ENCODE results near the gene IMPDH1. TPM values are rescaled to one million over a fixed set of nuclear protein-coding genes. Genes with fewer than 3 reads are reported as not detected.

IMPDH1 gene
- total RNA-seq, 1 donor from 2014 or later: 53.4 TPM

DNA sequence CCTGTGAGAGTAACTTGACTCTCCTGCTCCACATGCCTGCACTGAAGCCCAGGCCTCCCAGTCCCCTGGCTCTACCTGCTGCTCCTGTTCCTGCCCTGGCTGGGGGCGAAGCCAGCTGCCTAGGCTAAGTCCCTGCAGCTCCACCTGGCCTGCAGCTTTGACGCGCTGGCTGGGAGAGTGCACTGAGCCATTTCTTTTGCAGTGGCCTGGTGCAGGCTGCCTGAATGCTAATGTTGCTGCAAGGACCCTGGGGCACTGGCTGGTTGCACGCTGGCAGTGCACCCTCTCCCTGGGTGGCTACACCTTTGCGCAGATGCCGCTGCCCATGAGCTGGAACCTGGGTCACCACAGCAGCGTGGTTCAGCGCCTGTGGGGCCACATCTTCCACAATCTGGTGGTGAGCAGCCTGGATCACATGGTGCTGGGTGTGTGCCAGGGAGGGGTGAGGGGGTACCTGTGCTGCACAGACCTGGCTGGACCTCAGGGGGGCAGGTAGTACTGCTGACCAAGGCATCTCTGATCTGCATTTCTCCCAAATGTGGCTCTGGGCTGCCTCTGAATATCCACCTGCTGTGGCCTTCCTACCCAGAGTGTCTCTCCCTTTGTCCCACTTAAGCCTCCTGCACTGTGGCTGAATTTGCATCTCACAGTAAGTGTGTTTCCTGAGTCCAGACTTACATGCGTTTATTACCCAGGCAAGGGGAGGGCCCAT, 20.0 kb downstream of the IMPDH1 start:
- peaks cover 2% of the 10 kb centered on the region for H3K27me3 ChIP-seq (ENCODE audit: control insufficient read depth, insufficient read depth, low read length)
- no peak overlapping the region for H3K4me3 ChIP-seq (ENCODE audit: low read depth, low read length)
- TF ChIP-seq, protein P1, sequence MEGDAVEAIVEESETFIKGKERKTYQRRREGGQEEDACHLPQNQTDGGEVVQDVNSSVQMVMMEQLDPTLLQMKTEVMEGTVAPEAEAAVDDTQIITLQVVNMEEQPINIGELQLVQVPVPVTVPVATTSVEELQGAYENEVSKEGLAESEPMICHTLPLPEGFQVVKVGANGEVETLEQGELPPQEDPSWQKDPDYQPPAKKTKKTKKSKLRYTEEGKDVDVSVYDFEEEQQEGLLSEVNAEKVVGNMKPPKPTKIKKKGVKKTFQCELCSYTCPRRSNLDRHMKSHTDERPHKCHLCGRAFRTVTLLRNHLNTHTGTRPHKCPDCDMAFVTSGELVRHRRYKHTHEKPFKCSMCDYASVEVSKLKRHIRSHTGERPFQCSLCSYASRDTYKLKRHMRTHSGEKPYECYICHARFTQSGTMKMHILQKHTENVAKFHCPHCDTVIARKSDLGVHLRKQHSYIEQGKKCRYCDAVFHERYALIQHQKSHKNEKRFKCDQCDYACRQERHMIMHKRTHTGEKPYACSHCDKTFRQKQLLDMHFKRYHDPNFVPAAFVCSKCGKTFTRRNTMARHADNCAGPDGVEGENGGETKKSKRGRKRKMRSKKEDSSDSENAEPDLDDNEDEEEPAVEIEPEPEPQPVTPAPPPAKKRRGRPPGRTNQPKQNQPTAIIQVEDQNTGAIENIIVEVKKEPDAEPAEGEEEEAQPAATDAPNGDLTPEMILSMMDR (IDR thresholded peaks at IDR 0.05; ENCODE audit: insufficient read depth, low read length, severe bottlenecking): no peak
- H3K36me3 ChIP-seq (ENCODE audit: control insufficient read depth, insufficient read depth, low read length): peaks cover 14% of the 10 kb centered on the region
- FAIRE-seq: no peak
- DNase-seq (ENCODE audit: low read depth): no peak

DNA sequence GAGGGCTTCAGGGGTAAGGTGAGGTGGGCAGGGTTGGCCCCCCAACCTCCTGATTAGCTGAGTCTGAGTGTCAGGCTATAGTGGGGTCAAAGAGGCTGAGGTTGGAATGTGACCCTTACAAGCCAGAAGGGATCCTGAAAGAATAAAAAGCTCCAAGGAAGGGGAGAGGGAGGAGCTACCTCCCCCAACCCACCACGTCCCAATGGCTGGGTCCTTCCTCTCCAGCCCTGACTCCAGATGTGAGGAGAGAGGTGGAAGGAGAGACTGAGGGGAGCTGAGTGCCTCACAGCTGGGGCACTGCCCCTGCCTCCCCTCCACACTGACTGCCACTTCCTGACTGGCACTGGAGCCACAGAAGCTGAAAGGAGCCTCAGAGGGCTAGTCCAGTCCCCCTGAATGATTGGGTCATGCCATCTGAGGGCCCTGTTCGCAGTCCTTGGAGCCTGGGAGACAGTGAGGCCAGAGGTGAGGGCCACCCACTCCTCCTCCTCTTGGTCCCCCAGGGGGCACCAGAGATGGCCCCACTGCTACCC, 20.6 kb downstream of the IMPDH1 start:
- TF ChIP-seq, protein P1 (IDR thresholded peaks at IDR 0.05; ENCODE audit: insufficient read depth, low read length, severe bottlenecking): no peak
- no peak overlapping the region for H3K4me3 ChIP-seq (ENCODE audit: low read depth, low read length)
- peaks cover 10% of the 10 kb centered on the region for H3K36me3 ChIP-seq (ENCODE audit: control insufficient read depth, insufficient read depth, low read length)
- FAIRE-seq (no peak), DNase-seq (ENCODE audit: low read depth) (no peak)
- peaks cover 2% of the 10 kb centered on the region for H3K27me3 ChIP-seq (ENCODE audit: control insufficient read depth, insufficient read depth, low read length)

DNA sequence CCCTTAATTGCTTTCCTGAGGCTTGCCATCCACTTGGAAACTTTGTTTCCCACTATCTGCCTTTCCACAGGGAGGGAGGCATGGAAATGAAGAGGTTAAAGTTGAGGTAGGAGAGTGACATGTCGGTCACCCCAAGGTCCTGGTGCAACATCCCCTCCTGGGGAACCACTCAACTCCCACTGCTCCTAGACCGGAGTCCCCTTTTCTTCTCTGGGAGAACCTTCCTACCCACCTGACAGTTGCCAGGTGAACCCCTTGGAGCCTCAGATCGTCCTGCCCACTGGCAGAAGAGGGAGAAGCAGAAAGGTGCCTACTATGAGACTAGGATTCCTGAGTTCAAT, 21.7 kb downstream of the IMPDH1 start:
- DNase-seq (ENCODE audit: low read depth) (no peak), FAIRE-seq (no peak)
- peaks cover 2% of the 10 kb centered on the region for H3K27me3 ChIP-seq (ENCODE audit: control insufficient read depth, insufficient read depth, low read length)
- TF ChIP-seq, protein P1 (IDR thresholded peaks at IDR 0.05; ENCODE audit: insufficient read depth, low read length, severe bottlenecking): no peak
- H3K36me3 ChIP-seq (ENCODE audit: control insufficient read depth, insufficient read depth, low read length): peaks cover 5% of the 10 kb centered on the region
- no peak overlapping the region for H3K4me3 ChIP-seq (ENCODE audit: low read depth, low read length)

DNA sequence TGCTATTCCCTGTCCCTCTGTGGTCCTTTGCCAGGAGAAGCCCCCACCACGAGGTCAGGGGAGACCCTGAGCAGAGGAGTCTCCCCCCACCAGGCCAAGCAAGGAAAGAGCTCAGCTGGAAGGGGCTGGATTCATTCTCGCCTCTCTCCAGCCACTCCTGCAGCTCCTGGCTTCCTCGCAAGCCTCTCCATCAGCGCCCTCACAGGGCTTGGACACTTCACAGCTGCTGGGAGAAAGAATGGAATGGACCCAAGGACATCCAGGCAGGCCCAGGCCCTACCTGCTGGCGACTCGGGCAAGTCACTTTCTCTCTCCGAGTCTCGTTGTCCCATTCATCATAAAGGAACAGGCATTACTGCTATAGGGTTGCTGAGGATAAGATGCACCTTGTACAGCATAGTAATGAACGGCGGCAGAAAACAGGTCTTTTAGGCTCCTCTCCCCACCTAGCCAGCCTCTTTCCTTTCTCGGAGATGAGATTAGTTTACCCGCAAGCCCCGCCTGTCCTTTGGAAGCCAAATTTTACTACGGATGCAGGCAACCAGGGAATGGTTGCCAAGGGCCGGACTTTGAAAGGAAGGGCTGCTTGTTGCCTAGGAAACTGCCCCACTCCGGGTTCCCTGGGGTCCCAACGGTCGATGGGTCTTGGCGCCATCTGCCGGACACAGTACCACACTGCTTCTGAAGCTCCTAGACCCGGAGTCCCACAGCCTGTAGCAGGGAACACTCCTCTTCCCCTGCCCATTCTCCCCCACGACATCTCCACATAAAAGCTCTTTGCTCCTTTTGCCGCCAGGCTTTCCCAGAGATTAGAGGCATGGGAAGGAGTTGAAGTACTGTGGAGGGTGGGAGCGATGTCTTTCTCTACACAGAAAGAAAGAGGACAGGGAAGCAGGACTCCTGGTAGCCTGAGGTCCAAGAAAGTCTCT, 22.3 kb downstream of the IMPDH1 start:
- TF ChIP-seq, protein P1 (IDR thresholded peaks at IDR 0.05; ENCODE audit: insufficient read depth, low read length, severe bottlenecking): peak; percentile 93
- DNase-seq (ENCODE audit: low read depth): peak; percentile 46

DNA sequence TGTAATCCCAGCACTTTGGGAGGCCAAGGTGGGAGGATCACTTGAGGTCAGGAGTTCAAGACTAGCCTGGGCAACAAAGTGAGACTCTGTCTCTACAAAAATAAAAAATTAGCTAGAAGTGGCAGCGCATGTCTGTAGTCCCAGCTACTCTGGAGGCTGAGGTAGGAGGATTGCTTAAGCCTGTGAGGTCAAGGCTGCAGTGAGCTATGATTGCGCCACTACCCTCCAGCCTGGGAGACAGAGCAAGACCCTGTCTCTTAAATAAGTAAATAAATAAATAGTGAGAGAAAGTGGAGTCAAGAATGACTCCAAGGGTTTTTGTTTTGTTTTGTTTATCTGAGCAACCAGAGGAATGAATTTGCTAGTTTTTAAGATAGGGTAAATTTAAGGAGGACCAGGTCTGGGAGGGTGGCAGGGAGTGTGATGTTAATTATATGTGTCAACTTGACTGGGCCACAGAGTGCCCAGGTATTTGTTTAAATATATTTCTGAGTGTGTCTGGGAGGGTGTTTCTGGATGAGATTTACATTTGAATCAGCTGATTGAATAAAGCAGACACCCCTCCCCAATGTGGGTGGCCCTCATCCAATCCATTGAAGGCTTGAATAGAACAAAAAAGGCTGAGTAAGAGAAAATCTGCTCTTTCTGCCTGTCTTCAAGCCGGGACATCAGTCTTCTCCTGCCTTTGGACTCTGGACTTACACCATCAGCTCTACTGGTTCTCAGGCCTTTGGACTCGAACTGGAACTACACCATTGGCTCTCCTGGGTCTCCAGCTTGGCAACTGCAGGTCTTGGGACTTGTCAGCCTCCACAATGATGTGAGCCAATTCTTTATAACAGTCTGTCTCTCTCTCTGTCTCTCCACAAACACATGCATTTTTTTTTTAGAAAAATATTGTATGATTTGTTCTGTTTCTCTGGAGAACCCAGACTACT, 23.5 kb downstream of the IMPDH1 start:
- no peaks in the 10 kb centered on the region for H3K36me3 ChIP-seq (ENCODE audit: control insufficient read depth, insufficient read depth, low read length)
- TF ChIP-seq, protein P1 (IDR thresholded peaks at IDR 0.05; ENCODE audit: insufficient read depth, low read length, severe bottlenecking): no peak
- DNase-seq (ENCODE audit: low read depth) (no peak), FAIRE-seq (no peak)
- H3K4me3 ChIP-seq (ENCODE audit: low read depth, low read length): no peak overlapping the region
- peaks cover 2% of the 10 kb centered on the region for H3K27me3 ChIP-seq (ENCODE audit: control insufficient read depth, insufficient read depth, low read length)

More for the DNA sequence above, 22.3 kb downstream of the IMPDH1 start:
- no peak for FAIRE-seq
- no peaks in the 10 kb centered on the region for H3K36me3 ChIP-seq (ENCODE audit: control insufficient read depth, insufficient read depth, low read length)
- no peak overlapping the region for H3K4me3 ChIP-seq (ENCODE audit: low read depth, low read length)
- peaks cover 2% of the 10 kb centered on the region for H3K27me3 ChIP-seq (ENCODE audit: control insufficient read depth, insufficient read depth, low read length)
